ENCODE data around the gene PTPN13.

The PTPN13 gene

GRCh38 chr4:86558797-86559196, 35.3 kb upstream of the PTPN13 start:
- Histone ChIP-seq H3K36me3 (ENCODE audit: insufficient read depth) (no peaks in the 10 kb centered on the region), H2AFZ (ENCODE audit: low read depth) (no peak overlapping the region), H3K4me2 (no peak overlapping the region), H4K20me1 (ENCODE audit: insufficient read depth) (no peaks in the 10 kb centered on the region), H3K27me3 (ENCODE audit: insufficient read depth, low read depth) (no peaks in the 10 kb centered on the region), H3K4me3 (IDR thresholded peaks at IDR 0.05; ENCODE audit: insufficient read depth, low read depth, low read length) (no peak overlapping the region), H3K79me2 (ENCODE audit: insufficient read depth, low read depth) (no peaks in the 10 kb centered on the region), H3K4me1 (ENCODE audit: low read depth, poor library complexity, severe bottlenecking) (peaks cover 51% of the 10 kb centered on the region), H3K9ac (no peak overlapping the region), H3K27ac (no peak overlapping the region)
- TF ChIP-seq CTCF (conservative IDR thresholded peaks at IDR 0.05; ENCODE audit: low read depth, low read length), result no peak

GRCh38 chr4:86560447-86560846, 33.7 kb upstream of the PTPN13 start:
- Histone ChIP-seq H3K9ac (no peak overlapping the region), H3K4me2 (no peak overlapping the region), H3K36me3 (ENCODE audit: insufficient read depth) (no peaks in the 10 kb centered on the region), H2AFZ (ENCODE audit: low read depth) (no peak overlapping the region), H4K20me1 (ENCODE audit: insufficient read depth) (no peaks in the 10 kb centered on the region), H3K27ac (no peak overlapping the region), H3K4me1 (ENCODE audit: low read depth, poor library complexity, severe bottlenecking) (peaks cover 34% of the 10 kb centered on the region), H3K4me3 (IDR thresholded peaks at IDR 0.05; ENCODE audit: insufficient read depth, low read depth, low read length) (no peak overlapping the region), H3K79me2 (ENCODE audit: insufficient read depth, low read depth) (no peaks in the 10 kb centered on the region), H3K27me3 (ENCODE audit: insufficient read depth, low read depth) (no peaks in the 10 kb centered on the region)
- no peak for TF ChIP-seq CTCF (conservative IDR thresholded peaks at IDR 0.05; ENCODE audit: low read depth, low read length)

GRCh38 chr4:86561256-86561655, 32.9 kb upstream of the PTPN13 start:
- H4K20me1 ChIP-seq (ENCODE audit: insufficient read depth), result no peaks in the 10 kb centered on the region
- no peaks in the 10 kb centered on the region for H3K79me2 ChIP-seq (ENCODE audit: insufficient read depth, low read depth)
- TF ChIP-seq CTCF (conservative IDR thresholded peaks at IDR 0.05; ENCODE audit: low read depth, low read length), result no peak
- no peak overlapping the region for H3K4me2 ChIP-seq
- peaks cover 26% of the 10 kb centered on the region for H3K4me1 ChIP-seq (ENCODE audit: low read depth, poor library complexity, severe bottlenecking)
- no peaks in the 10 kb centered on the region for H3K36me3 ChIP-seq (ENCODE audit: insufficient read depth)
- H3K9ac ChIP-seq, result no peak overlapping the region
- no peak overlapping the region for H2AFZ ChIP-seq (ENCODE audit: low read depth)
- no peak overlapping the region for H3K27ac ChIP-seq
- no peak overlapping the region for H3K4me3 ChIP-seq (IDR thresholded peaks at IDR 0.05; ENCODE audit: insufficient read depth, low read depth, low read length)
- no peaks in the 10 kb centered on the region for H3K27me3 ChIP-seq (ENCODE audit: insufficient read depth, low read depth)

GRCh38 chr4:86563416-86563815, 30.7 kb upstream of the PTPN13 start:
- Histone ChIP-seq H4K20me1 (ENCODE audit: insufficient read depth) (no peaks in the 10 kb centered on the region), H3K79me2 (ENCODE audit: insufficient read depth, low read depth) (no peaks in the 10 kb centered on the region), H3K9ac (no peak overlapping the region), H3K36me3 (ENCODE audit: insufficient read depth) (no peaks in the 10 kb centered on the region), H3K27ac (no peak overlapping the region), H3K4me1 (ENCODE audit: low read depth, poor library complexity, severe bottlenecking) (peaks cover 4% of the 10 kb centered on the region), H2AFZ (ENCODE audit: low read depth) (no peak overlapping the region), H3K27me3 (ENCODE audit: insufficient read depth, low read depth) (no peaks in the 10 kb centered on the region), H3K4me3 (IDR thresholded peaks at IDR 0.05; ENCODE audit: insufficient read depth, low read depth, low read length) (no peak overlapping the region), H3K4me2 (no peak overlapping the region)
- TF ChIP-seq CTCF (conservative IDR thresholded peaks at IDR 0.05; ENCODE audit: low read depth, low read length), result no peak
